Colonic mucosa (tissue), 4 donors: ENCODE data around the gene MVD. TPM values are rescaled to one million over a fixed set of nuclear protein-coding genes. Genes with fewer than 3 reads are reported as not detected.

ENCODE experiments used
- DNase-seq: peaks from one replicate; pipeline ENCODE4 v3.0.0-alpha.2; 2020
- H3K27ac ChIP-seq: fragments of 200-600 bp; one replicate; pipeline ENCODE4 v1.8.0; 2021
- H3K27me3 ChIP-seq: fragments of 200-600 bp; one replicate; pipeline ENCODE4 v1.8.0; 2021
- H3K36me3 ChIP-seq: fragments of 200-600 bp; one replicate; pipeline ENCODE4 v1.8.0; 2021
- H3K4me1 ChIP-seq: fragments of 200-600 bp; one replicate; pipeline ENCODE4 v1.8.0; 2021; ENCODE audit warnings: mild to moderate bottlenecking
- H3K4me3 ChIP-seq: fragments of 200-600 bp; one replicate; pipeline ENCODE4 v1.8.0; 2021
- H3K9ac ChIP-seq, 2 donors: one replicate each; pipeline ENCODE4 v1.7.0; 2013; ENCODE audit warnings: control low read depth in 2 of 2, low read depth in 2 of 2, low read length in 2 of 2
- H3K9me3 ChIP-seq: fragments of 200-600 bp; one replicate; pipeline ENCODE4 v1.8.0; 2021
- intact Hi-C: fragments of 100-400 bp; cut with DNase I; formaldehyde crosslinking; loops from one replicate; pipeline ENCODE4 v1.14.1; 2022
- total RNA-seq, 2 donors: library from RNA; stranded (reverse); fragmentation: NEBNext Ultra II Directional in 1 of 2; extraction: Animal tissue kit (Norgen Biotek cat#: 25700) in 1 of 2; gene quantifications; one replicate each; pipeline ENCODE4 v1.2.1, GENCODE V29; 2021
- TF ChIP-seq, protein P1 (sequence below): fragments of 200-600 bp; IDR thresholded peaks from one replicate; pipeline ENCODE4 v1.8.0; 2022; ENCODE audit warnings: antibody characterized with exemption, mild to moderate bottlenecking
- donor health status: healthy.
- donor health status: DM: no; HTN: no; CAD: no.
- donor health status: DM: no; HTN: no; CAD: no.

Gene MVD
- total RNA-seq, 2 donors from 2014 or later, result 86.2 to 132 TPM

- DNase-seq, result no peak
- peaks cover 20% of the 10 kb centered on the region for H3K4me1 ChIP-seq
- no peaks in the 10 kb centered on the region for H3K9me3 ChIP-seq
- no peak overlapping the region for H3K4me3 ChIP-seq
- no peak overlapping the region for H3K9ac ChIP-seq
- no peaks in the 10 kb centered on the region for H3K27me3 ChIP-seq
- intact Hi-C loops, result no loop called here
- H3K27ac ChIP-seq, result no peak overlapping the region
- H3K36me3 ChIP-seq, result peaks cover 20% of the 10 kb centered on the region
- TF ChIP-seq, protein P1, sequence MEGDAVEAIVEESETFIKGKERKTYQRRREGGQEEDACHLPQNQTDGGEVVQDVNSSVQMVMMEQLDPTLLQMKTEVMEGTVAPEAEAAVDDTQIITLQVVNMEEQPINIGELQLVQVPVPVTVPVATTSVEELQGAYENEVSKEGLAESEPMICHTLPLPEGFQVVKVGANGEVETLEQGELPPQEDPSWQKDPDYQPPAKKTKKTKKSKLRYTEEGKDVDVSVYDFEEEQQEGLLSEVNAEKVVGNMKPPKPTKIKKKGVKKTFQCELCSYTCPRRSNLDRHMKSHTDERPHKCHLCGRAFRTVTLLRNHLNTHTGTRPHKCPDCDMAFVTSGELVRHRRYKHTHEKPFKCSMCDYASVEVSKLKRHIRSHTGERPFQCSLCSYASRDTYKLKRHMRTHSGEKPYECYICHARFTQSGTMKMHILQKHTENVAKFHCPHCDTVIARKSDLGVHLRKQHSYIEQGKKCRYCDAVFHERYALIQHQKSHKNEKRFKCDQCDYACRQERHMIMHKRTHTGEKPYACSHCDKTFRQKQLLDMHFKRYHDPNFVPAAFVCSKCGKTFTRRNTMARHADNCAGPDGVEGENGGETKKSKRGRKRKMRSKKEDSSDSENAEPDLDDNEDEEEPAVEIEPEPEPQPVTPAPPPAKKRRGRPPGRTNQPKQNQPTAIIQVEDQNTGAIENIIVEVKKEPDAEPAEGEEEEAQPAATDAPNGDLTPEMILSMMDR, result no peak
These were observed 40.8 kb downstream of the MVD start for GRCh38 chr16:88622125-88622524.

DNA sequence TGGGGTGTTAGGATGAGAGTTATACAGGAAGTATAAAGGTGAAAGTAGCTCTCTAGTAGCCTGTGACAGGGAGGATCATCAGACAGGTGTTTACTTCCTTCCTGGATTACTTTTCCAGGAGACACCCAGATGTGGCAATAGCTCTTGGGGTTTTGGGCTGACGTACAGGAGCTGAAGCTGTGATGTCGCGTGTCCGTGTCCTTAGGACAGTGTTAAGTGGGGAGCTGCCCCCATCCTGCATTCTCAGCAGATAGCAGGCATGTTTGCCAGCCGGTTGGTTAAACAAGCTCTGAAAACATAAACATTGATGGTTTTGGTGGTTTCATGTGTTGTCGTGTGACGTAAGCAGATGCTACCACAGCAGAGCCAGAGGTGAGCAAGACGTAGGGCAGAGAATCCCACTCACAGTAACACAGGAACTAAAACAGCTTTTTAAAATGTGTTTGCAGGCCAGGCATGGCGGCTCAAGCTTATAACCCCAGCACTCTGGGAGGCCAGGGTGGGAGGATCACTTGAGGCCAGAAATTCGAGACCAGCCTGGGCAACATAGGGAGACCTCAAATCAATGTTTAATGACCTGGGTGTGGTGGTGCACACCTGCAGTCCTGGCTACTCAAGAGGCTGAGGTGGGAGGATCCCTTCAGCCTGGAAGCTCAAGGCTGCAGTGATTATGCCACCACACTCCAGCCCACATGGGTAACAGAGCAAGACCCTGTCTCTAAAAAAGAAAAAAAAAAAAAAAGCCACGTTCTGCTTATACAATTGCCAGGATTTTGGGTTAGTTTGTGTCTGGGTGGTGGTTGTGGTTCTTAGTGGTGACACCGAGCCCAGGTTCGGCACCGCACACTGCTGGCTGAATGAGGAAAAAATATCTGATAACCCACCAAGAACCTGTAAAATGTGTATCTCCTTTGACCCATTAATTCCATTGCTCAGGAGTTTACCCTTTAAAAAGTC, 42.8 kb downstream of the MVD start:
- Histone ChIP-seq H3K9ac (no peak overlapping the region), H3K27me3 (no peaks in the 10 kb centered on the region), H3K9me3 (no peaks in the 10 kb centered on the region), H3K4me3 (no peak overlapping the region), H3K4me1 (peaks cover 32% of the 10 kb centered on the region), H3K36me3 (peaks cover 20% of the 10 kb centered on the region), H3K27ac (peak overlapping the region; percentile 83)
- DNase-seq, result no peak
- intact Hi-C loops, result no loop called here
- TF ChIP-seq, protein P1, result no peak

DNA sequence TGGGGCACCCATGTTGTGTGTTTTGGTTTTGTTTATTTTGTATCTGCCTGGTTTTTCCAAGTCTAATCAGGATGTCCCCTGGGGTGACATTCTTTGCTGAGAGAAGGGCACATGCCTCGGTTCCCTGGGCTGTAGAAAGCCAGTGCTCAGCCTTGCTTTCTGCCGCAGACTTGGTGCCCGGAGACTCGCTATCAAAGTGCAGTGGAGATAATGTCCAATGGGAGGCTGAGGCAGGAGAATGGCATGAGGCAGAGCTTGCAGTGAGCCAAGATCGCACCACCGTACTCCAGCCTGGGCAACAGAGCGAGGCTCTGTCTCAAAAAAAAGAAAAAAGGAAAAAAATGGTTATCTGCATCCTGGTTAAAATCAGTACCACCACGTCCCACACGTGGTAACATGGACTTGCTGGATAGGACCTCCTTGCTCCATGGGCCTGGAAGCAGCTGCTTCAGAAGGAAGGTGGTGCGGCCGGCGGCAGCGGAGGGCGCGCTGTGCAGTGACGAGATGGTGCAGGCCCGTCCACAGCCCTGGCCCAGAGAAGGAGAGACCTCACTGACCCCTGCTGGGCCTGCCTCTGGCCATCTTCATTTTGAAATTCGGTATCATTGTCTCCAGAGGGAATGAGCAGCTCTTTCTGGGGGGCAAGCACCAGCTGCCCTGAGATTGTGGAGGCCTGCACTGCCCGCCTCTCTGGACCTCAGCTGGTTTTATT, 43.8 kb downstream of the MVD start:
- Histone ChIP-seq H3K9ac (no peak overlapping the region), H3K9me3 (no peaks in the 10 kb centered on the region), H3K27me3 (no peaks in the 10 kb centered on the region), H3K4me3 (no peak overlapping the region), H3K4me1 (peaks cover 32% of the 10 kb centered on the region), H3K27ac (peak overlapping the region; percentile 83), H3K36me3 (peaks cover 19% of the 10 kb centered on the region)
- TF ChIP-seq, protein P1, result no peak
- intact Hi-C loops, result no loop called here
- DNase-seq, result no peak

DNA sequence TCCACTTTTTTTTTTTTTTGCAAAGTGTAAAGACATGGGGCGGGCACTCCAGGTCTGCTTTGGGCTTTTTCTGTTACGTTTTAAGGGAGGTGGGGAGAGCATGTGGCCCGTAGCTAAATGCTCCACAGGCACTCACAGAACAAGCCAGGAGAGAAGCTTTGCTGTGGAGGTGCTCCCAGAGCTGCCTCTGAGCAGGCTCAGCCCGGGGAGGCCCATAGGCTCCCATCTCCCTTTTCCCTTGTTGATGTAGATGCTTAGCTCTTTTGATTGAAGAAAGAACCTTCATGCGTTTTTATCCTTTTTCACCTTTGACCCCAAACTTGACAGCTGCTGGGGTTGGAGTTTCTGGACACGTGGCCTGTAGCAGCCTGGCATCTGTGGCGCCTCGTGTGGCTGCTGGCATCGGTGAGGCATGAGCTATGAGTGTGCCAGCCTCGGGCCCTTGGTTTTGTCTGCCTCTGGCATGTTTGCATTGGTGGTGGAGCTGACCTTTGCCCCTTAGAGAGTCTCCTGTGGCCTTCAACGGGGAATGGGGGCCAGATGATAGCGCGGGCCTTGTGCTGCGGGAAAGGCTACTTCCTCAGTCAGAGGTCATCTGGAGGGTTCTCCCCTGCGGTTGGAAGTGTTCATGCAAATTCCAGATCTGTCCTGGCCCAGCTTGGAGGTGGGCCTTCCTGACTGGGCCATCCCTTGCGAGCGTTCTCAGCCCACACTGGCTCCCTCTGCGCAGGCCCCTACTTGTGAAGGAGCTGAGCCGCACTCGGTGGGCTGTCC, 44.5 kb downstream of the MVD start:
- Histone ChIP-seq H3K27me3 (no peaks in the 10 kb centered on the region), H3K27ac (peak overlapping the region; percentile 83), H3K4me1 (peaks cover 32% of the 10 kb centered on the region), H3K9ac (no peak overlapping the region), H3K9me3 (no peaks in the 10 kb centered on the region), H3K4me3 (no peak overlapping the region), H3K36me3 (peaks cover 13% of the 10 kb centered on the region)
- TF ChIP-seq, protein P1, result no peak
- intact Hi-C loops, result no loop called here
- peak; percentile 45 for DNase-seq
